ENCODE results near the gene C1QA.
"Not testable (repeated sequence)": the region's sequence is repeated elsewhere in the genome, so short reads cannot be mapped to it uniquely, and the experiment has no call there.

Gene C1QA

GRCh38 chr1:22641247-22641646 lies 4.8 kb downstream of the C1QA start:
- no peak for DNase-seq (ENCODE audit: low read depth in 2 of 2)

GRCh38 chr1:22641906-22642636 lies 5.6 kb downstream of the C1QA start:
- DNase-seq (ENCODE audit: low read depth in 2 of 2) = peak; percentile 46 to 69

GRCh38 chr1:22643381-22643780 lies 7.0 kb downstream of the C1QA start, which contains the start of gene C1QC:
TSS of gene C1QC (plus strand) at chr1:22643633. CDS start at chr1:22644024, 391 bp downstream.
- no peak for DNase-seq (ENCODE audit: low read depth in 2 of 2)

GRCh38 chr1:22643928-22644327 lies 7.5 kb downstream of the C1QA start:
- DNase-seq (ENCODE audit: low read depth in 2 of 2) = no peak

- DNase-seq (ENCODE audit: low read depth in 2 of 2) = no peak
Measured at GRCh38 chr1:22645931-22646330, 9.5 kb downstream of the C1QA start.

GRCh38 chr1:22646384-22646783 lies 10.0 kb downstream of the C1QA start:
- no peak for DNase-seq (ENCODE audit: low read depth in 2 of 2)

- DNase-seq (ENCODE audit: low read depth in 2 of 2) = no peak
Measured at GRCh38 chr1:22650089-22650693, 13.8 kb downstream of the C1QA start.

GRCh38 chr1:22651941-22652856 lies 15.8 kb downstream of the C1QA start:
- DNase-seq (ENCODE audit: low read depth in 2 of 2) = no peak

- no peak for DNase-seq (ENCODE audit: low read depth in 2 of 2)
Measured at GRCh38 chr1:22652881-22653316, 16.5 kb downstream of the C1QA start, which contains the start of gene C1QB. TSS of gene C1QB (plus strand) at chr1:22653236. CDS start at chr1:22659463, 6,227 bp downstream.

- no peak for DNase-seq (ENCODE audit: low read depth in 2 of 2)
Measured at GRCh38 chr1:22654692-22655091, 18.3 kb downstream of the C1QA start.

- DNase-seq (ENCODE audit: low read depth in 2 of 2) = no peak
Measured at GRCh38 chr1:22658385-22659163, 22.1 kb downstream of the C1QA start.

- DNase-seq (ENCODE audit: low read depth in 2 of 2) = no peak
Measured at GRCh38 chr1:22660716-22661241, 24.4 kb downstream of the C1QA start.

- no peak for DNase-seq (ENCODE audit: low read depth in 2 of 2)
Measured at GRCh38 chr1:22661880-22662279, 25.5 kb downstream of the C1QA start.

GRCh38 chr1:22662318-22662717 lies 25.9 kb downstream of the C1QA start:
- DNase-seq (ENCODE audit: low read depth in 2 of 2) = no peak

- DNase-seq (ENCODE audit: low read depth in 2 of 2) = no peak
Measured at GRCh38 chr1:22662986-22663408, 26.6 kb downstream of the C1QA start.

- DNase-seq (ENCODE audit: low read depth in 2 of 2) = no peak
Measured at GRCh38 chr1:22665752-22666151, 29.3 kb downstream of the C1QA start.

GRCh38 chr1:22666412-22666811 lies 30.0 kb downstream of the C1QA start:
- no peak for DNase-seq (ENCODE audit: low read depth in 2 of 2)

GRCh38 chr1:22668840-22669239 lies 32.4 kb downstream of the C1QA start:
- DNase-seq (ENCODE audit: low read depth in 2 of 2) = not testable (repeated sequence)

- no peak for DNase-seq (ENCODE audit: low read depth in 2 of 2)
Measured at GRCh38 chr1:22670352-22670975, 34.0 kb downstream of the C1QA start.

- DNase-seq (ENCODE audit: low read depth in 2 of 2) = no peak
Measured at GRCh38 chr1:22671999-22672398, 35.6 kb downstream of the C1QA start.
